ENCODE results near the gene VPS9D1.

VPS9D1 gene

DNA sequence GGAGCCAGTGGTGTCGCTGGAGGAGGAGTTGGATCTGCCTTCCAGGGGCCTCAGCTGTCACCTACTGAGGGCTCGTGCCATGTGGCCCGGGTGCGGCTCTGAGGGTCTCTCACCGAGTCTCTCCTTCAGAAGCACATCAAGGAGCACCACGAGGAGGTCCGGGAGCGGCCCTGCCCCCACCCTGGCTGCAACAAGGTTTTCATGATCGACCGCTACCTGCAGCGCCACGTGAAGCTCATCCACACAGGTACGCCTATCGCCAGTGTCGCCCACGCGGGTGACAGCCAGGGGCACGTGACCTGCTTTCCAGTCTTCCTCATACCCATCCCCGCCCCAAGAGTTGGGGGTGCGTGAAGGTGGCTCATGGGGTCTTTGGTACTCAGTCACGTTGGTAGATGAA is 13.1 kb upstream of the VPS9D1 start:
- no peaks in the 10 kb centered on the region for H3K27me3 ChIP-seq (ENCODE audit: low read depth, low read length)

DNA sequence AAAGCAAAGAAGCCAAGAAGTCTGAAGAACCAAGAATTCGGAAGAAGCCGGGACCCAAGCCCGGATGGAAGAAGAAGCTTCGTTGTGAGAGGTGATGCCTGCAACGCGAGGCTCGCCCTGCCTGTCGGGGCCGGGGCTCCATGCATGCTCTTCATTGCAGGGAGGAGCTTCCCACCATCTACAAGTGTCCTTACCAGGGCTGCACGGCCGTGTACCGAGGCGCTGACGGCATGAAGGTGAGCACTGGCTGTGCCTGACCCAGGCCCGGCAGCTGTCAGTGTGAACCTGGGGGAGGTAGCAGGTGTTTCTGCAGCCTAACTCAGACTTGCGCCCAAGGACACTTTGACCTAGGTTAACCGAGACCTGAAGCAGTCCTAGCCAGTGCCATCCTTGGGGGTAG is 12.6 kb upstream of the VPS9D1 start:
- peaks cover 7% of the 10 kb centered on the region; the same call in 1 of the 2 replicates for H4K20me1 ChIP-seq (ENCODE audit: insufficient read depth, low read length)
- peaks cover 58% of the 10 kb centered on the region for H3K36me3 ChIP-seq (replicated peaks; ENCODE audit: low read depth, low read length)
- H3K27ac ChIP-seq (ENCODE audit: low read length), result no peak overlapping the region

More for the DNA sequence above, 13.1 kb upstream of the VPS9D1 start:
- peaks cover 9% of the 10 kb centered on the region; the same call in 1 of the 2 replicates for H4K20me1 ChIP-seq (ENCODE audit: insufficient read depth, low read length)
- H3K79me2 ChIP-seq (ENCODE audit: low read length), result no peaks in the 10 kb centered on the region
- H3K4me3 ChIP-seq (ENCODE audit: low read length), result no peak overlapping the region
- no peaks in the 10 kb centered on the region for H3K4me1 ChIP-seq (ENCODE audit: low read length)
- TF ChIP-seq, protein P1, sequence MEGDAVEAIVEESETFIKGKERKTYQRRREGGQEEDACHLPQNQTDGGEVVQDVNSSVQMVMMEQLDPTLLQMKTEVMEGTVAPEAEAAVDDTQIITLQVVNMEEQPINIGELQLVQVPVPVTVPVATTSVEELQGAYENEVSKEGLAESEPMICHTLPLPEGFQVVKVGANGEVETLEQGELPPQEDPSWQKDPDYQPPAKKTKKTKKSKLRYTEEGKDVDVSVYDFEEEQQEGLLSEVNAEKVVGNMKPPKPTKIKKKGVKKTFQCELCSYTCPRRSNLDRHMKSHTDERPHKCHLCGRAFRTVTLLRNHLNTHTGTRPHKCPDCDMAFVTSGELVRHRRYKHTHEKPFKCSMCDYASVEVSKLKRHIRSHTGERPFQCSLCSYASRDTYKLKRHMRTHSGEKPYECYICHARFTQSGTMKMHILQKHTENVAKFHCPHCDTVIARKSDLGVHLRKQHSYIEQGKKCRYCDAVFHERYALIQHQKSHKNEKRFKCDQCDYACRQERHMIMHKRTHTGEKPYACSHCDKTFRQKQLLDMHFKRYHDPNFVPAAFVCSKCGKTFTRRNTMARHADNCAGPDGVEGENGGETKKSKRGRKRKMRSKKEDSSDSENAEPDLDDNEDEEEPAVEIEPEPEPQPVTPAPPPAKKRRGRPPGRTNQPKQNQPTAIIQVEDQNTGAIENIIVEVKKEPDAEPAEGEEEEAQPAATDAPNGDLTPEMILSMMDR (IDR thresholded peaks at IDR 0.05; ENCODE audit: low read depth, low read length), result no peak
- TF ChIP-seq EZH2phosphoT487 (IDR thresholded peaks at IDR 0.05; ENCODE audit: low read depth), result no peak
- no peak overlapping the region for H3K9ac ChIP-seq (ENCODE audit: low read length)
- H2AFZ ChIP-seq (ENCODE audit: low read depth, low read length), result no peak overlapping the region
- peaks cover 61% of the 10 kb centered on the region for H3K36me3 ChIP-seq (replicated peaks; ENCODE audit: low read depth, low read length)
- H3K4me2 ChIP-seq (ENCODE audit: low read length), result no peak overlapping the region
- no peaks in the 10 kb centered on the region for H3K9me3 ChIP-seq (ENCODE audit: insufficient read depth, low read length)
- no peak overlapping the region for H3K27ac ChIP-seq (ENCODE audit: low read length)

GRCh38 chr16:89732918-89733242 is 12.2 kb upstream of the VPS9D1 start:
- Histone ChIP-seq H4K20me1 (ENCODE audit: insufficient read depth, low read length) (peaks cover 3% of the 10 kb centered on the region; the same call in 1 of the 2 replicates), H3K79me2 (ENCODE audit: low read length) (no peaks in the 10 kb centered on the region)
- no peak for TF ChIP-seq EZH2phosphoT487 (IDR thresholded peaks at IDR 0.05; ENCODE audit: low read depth)
- TF ChIP-seq, protein P1 (IDR thresholded peaks at IDR 0.05; ENCODE audit: low read depth, low read length), result no peak

More for the DNA sequence above, 12.6 kb upstream of the VPS9D1 start:
- no peaks in the 10 kb centered on the region for H3K4me1 ChIP-seq (ENCODE audit: low read length)
- H3K4me3 ChIP-seq (ENCODE audit: low read length), result no peak overlapping the region
- TF ChIP-seq, protein P1 (IDR thresholded peaks at IDR 0.05; ENCODE audit: low read depth, low read length), result no peak
- no peak for TF ChIP-seq EZH2phosphoT487 (IDR thresholded peaks at IDR 0.05; ENCODE audit: low read depth)
- no peak overlapping the region for H3K4me2 ChIP-seq (ENCODE audit: low read length)
- H3K9ac ChIP-seq (ENCODE audit: low read length), result no peak overlapping the region
- H3K9me3 ChIP-seq (ENCODE audit: insufficient read depth, low read length), result no peaks in the 10 kb centered on the region
- no peak overlapping the region for H2AFZ ChIP-seq (ENCODE audit: low read depth, low read length)
- no peaks in the 10 kb centered on the region for H3K79me2 ChIP-seq (ENCODE audit: low read length)
- H3K27me3 ChIP-seq (ENCODE audit: low read depth, low read length), result no peaks in the 10 kb centered on the region

GRCh38 chr16:89732142-89732917 is 11.6 kb upstream of the VPS9D1 start:
- Histone ChIP-seq H3K27me3 (ENCODE audit: low read depth, low read length) (no peaks in the 10 kb centered on the region), H3K36me3 (replicated peaks; ENCODE audit: low read depth, low read length) (peaks cover 51% of the 10 kb centered on the region), H3K27ac (ENCODE audit: low read length) (no peak overlapping the region), H3K79me2 (ENCODE audit: low read length) (no peaks in the 10 kb centered on the region), H3K4me1 (ENCODE audit: low read length) (no peaks in the 10 kb centered on the region), H3K4me3 (ENCODE audit: low read length) (no peak overlapping the region), H3K9me3 (ENCODE audit: insufficient read depth, low read length) (no peaks in the 10 kb centered on the region), H4K20me1 (ENCODE audit: insufficient read depth, low read length) (no peaks in the 10 kb centered on the region; the same call in 1 of the 2 replicates), H2AFZ (ENCODE audit: low read depth, low read length) (no peak overlapping the region), H3K9ac (ENCODE audit: low read length) (no peak overlapping the region), H3K4me2 (ENCODE audit: low read length) (no peak overlapping the region)
- TF ChIP-seq, protein P1 (IDR thresholded peaks at IDR 0.05; ENCODE audit: low read depth, low read length), result no peak
- TF ChIP-seq EZH2phosphoT487 (IDR thresholded peaks at IDR 0.05; ENCODE audit: low read depth), result no peak

More at GRCh38 chr16:89732918-89733242, 12.2 kb upstream of the VPS9D1 start:
- H3K27me3 ChIP-seq (ENCODE audit: low read depth, low read length), result no peaks in the 10 kb centered on the region
- H3K36me3 ChIP-seq (replicated peaks; ENCODE audit: low read depth, low read length), result peaks cover 54% of the 10 kb centered on the region
- H3K9ac ChIP-seq (ENCODE audit: low read length), result no peak overlapping the region
- H3K4me3 ChIP-seq (ENCODE audit: low read length), result no peak overlapping the region
- no peak overlapping the region for H2AFZ ChIP-seq (ENCODE audit: low read depth, low read length)
- no peak overlapping the region for H3K27ac ChIP-seq (ENCODE audit: low read length)
- H3K4me2 ChIP-seq (ENCODE audit: low read length), result no peak overlapping the region
- H3K9me3 ChIP-seq (ENCODE audit: insufficient read depth, low read length), result no peaks in the 10 kb centered on the region
- H3K4me1 ChIP-seq (ENCODE audit: low read length), result no peaks in the 10 kb centered on the region
